ENCODE data around the gene OR5K1.

Gene OR5K1

DNA sequence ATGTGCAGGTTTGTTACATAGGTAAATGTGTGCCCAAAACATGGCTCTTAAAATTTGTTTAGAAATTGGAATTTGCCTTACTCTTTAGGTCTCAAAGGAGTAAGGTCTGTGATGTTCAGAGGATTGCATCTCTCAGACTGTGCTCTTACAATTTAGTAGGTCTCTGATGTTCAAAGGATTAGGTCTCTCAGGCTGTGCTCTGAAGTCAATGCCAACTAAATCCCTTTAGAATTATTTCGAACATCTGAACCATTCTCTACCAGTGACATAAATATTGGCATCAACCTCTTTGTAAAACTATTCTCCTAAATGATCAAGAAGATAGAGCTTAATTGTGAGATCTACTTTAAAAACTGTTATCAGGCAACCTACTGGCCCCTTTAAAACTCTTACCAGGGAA lies at the start of gene OR5K1:
Gene OR5K1 (plus strand): TSS at position 301 of the 400 bp plus-strand sequence. CDS start 6,376 bp downstream, outside the sequence.
- DNase-seq: no peak

DNA sequence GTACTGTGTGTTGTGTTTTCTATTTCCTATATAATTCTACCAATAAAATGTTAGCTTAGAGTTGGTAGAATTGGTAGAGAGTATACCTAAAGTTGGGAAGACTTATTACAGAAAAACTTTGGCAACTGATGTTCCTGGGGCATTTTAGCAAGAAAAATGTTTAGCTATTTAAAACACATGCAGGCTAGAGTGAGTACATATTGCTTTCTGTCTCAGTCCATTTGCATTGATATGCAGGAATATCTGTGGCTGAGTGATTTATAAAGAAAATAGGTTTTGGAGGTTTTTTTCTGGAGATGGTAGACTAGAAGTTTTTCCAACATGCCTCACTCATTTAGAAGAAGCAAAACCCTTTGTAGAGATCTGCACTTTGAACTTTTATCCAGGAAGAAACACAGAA lies 30.4 kb upstream of the OR5K1 start:
- DNase-seq: no peak

DNA sequence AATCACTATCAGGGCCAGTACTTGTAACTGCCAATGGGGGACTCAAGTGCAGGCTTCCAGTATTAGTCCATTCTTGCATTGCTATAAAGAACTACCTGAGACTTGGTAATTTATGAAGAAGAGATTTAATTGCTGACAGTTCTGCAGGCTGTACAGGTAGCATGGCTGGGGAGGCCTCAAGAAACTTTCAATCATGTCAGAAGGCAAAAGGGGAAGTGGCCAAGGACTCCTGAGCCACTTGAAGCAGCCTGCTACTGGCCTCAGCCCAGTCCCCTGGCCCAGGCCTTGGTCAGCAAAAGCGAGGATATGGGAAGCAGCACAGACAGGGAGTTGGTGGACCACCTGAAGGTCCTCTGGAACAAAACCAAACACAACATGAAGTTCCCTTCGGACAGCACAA lies 29.2 kb upstream of the OR5K1 start:
- no peak for DNase-seq

DNA sequence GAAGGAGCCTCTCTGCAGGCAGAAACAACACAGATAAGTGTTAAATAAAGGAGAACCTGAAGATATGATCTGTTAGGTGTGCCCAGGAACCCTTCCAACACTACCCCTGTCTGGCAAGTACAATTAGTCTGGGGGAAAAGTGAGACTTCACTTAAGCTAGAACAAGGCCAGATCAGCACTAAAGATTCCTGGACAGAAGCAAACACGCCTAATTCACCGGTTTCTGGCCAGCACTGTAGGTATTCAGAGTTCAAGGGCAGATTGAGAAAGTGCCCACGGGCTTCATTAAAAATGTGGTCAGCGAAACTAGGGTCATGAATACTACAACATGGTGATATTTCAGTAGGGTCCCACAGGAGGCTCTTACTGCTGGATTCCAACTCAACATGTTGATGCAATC lies 28.6 kb upstream of the OR5K1 start:
- DNase-seq: no peak

DNA sequence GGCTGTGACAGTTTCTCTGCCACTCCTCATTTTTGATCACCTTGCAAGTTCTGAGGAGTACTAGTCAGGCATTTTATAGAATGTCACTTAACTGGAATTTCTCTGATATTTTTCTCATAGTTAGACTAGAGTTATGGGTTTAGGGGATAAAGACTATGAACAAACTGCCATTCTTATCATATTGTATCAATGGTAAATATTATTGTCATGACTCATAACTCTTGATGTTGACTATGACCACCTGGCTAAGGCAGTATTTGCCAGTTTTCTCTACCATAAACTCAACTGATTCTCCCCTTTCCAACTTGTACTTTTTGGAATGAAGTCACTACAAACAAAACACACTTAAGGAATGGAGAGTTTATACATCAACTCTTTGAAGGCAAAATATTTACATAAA lies 22.7 kb upstream of the OR5K1 start:
- no peak for DNase-seq

DNA sequence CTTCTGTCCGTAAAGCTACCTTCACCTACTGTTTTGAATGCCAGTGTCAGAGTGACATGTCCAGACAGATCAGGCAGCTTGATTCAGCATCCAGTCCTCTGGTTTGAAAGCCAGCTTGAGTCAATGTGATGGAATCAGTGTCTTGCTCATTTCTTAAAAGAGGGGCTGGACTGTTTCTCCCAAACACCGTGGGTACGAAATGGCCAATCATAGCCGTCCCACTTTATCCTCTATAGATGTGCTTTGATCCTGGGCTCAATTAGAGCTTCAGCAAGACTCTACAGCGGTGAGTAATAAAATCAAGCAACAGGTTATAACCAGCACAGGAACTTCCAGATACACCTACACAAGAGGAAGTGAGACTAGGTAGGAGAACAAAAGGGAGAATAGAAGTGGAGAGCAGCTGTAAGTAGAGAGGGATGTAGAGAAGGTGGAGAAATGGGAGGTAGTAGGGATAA lies 17.0 kb upstream of the OR5K1 start:
- no peak for DNase-seq

DNA sequence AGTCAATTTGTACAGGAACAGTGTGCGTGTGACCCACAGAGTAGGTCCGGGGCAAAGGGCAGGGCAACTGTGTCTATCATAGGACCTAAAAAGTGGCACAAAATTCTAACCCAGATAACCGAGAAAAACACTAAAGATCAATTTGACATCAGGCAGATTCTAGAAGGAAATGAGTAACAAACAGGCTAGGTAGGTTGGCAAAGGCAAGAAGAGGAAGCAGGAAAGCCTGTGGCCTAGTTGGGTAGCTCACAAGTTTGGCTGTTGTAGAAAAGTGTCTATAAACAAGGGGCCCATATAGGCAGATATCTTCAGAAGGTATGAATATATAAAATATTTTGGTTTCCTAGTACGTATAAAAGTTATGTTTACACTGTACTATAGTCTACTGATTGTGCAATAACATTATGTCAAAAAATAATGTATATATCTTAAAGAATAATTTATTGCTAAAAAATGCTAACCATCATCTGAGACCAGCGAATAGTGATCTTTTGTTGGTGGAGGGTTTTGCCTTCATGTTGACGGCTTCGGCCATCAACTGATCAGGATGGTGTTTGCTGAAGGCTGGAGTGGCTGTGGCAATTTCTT lies 13.3 kb upstream of the OR5K1 start:
- no peak for DNase-seq

DNA sequence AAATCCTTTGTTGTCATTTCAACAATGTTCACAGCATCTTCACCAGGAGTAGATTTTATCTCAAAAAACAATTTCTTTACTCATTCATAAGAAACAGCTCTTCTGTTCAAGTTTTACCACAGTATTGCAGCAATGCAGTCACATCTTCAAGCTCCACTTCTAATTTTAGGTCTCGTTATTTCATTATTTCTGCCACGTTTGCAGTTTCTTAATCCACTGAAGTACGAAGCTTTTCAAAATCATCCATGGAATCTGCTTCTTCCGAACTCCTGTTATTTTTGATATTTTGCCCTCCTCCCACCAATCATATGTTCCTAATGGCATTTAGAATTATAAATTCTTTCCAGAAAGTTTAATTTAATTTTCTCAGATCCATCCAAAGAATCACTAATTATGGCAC lies 12.6 kb upstream of the OR5K1 start:
- no peak for DNase-seq

DNA sequence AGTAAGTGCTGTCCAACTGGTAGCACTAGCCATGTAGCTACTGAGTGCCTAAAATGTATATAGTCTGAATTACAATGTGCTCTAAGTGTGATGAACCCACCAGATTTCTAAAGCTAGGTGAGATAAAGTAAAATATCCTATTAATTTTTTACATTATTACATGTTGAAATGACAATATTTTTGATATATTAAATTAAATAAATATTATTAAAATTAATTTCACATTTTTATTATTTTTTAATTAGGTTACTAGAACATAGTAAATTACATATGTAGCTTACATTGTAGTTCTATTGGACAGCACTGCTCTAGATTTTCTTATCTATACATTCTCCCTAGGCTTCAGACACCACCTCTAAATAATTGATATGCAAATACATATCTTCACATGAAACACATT lies 9.2 kb upstream of the OR5K1 start:
- no peak for DNase-seq

DNA sequence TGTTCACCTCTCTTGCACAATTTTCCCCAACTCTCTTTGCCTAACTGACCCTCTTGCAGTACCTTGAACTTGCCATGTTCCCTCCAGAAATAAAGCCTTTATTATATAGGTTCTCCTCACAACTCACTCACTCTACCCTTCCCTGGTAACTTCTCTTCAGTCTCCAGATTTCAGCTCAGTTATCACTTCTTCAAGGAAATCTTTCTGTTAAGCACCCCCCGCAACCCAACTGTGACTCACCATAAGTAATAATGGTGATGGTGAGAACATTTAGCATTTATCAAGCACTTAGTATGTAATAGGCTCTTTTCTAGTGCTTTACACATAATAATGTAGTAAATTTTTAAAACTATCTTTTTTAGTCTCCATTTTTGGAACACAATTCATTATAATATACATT lies 8.1 kb upstream of the OR5K1 start:
- DNase-seq: no peak

DNA sequence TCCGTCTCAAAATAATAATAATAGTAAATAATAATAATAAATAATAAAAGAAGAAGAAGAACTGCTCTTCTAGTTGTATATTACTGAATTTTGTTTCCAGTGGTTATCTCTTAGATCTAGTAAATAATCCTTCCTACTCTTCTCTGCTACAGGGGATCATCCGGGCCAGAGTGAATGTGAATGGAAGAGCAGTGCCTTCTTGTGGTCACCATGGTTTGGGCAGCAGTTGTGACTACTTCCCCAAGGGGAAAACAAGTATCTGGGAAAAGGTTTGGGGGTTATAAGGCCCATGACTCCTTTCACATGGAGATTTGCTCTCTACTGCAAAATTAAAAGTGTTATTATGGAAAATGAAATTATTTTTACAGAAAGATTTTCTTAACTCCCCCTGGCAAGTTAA lies 5.5 kb upstream of the OR5K1 start:
- no peak for DNase-seq

DNA sequence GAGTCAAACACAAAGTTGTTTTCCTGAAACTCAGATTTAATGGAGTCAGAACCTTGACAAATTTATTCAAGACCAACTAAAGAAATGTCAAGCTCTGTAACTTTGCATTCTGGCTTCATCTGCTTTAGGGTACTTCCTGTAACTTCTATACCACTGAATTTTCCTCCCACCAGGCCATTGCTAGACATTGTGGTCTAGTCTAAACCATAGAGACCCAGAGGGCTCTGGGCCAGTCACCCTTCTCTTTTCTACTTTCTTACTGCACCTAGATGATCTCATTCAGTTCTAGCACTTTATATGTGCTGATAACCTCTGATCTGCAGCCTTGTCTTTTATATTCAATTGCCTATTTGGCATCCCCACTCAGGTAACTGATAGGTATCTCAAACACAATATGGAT lies 2.8 kb upstream of the OR5K1 start:
- DNase-seq: no peak

DNA sequence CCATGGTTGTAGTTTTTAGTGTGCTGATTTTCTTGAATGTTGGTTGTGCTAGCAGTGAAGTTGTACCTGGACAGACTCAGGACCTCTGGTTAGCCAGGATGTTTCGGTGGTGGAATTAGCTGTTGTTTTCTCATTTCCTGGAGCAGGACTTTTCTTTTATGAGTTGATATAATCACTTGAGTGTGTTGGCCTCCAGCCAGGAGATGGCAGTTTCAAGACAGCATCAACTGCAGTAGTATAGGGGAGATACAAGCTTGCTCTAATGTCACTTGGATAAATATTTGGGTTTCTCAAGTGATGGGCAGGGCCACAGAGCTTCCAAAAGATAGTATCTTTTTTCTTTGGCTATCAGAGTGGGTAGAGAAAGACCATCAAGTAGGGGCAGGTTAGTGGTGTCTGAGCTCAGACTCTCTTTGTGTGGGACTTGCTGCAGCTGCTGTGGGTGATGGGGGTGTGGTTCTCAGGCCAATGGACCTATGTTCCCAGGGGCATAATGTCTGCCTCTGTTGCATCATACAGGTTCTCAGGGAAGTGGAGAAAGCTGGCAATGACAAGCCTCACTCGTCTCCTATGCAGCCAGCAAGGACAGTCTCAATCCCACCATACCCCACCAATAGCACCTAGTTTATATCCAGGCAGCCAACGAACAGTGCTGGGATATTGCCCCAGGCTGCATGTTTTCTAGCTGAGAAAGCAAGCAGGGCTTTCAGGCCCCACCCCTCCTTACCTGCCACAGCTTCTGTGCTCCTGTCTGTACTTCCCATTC lies 19.9 kb downstream of the OR5K1 start:
- DNase-seq: no peak

DNA sequence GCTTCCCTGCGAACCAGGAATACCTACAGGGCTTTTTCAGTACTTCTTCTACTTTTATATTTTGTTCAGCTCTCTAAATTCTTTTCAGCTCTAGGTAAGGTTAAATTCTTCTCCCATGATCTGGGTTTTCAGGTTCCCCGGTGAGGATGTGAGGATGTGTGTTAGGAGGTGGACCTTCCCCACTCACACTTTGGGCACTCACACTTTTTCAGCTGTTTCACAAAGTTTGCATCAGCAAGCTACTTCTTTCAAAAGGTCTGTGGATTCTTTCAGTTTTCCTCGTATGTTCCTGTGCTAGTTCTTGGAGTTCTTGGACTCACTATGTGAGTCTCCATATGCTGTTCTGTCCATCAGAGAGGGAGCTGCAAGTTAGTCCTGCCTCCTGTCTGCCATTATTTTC lies 20.6 kb downstream of the OR5K1 start:
- no peak for DNase-seq

DNA sequence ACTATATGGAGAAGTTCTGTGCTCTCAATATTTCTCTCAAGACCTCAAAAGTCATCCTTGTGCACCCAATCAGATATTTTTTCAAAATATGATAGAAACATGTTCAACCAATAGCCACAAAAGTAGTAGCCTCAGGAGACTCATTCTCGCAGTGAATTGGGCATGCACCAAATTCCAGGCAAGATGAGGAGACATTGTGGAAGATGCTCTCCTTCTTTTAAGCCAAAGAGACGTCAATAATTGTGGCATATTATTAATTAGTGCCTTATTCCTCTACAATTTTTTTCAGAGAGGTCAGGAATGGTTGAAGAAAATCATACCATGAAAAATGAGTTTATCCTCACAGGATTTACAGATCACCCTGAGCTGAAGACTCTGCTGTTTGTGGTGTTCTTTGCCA lies 34.4 kb downstream of the OR5K1 start, which contains the start of gene OR5K2:
Gene OR5K2 (plus strand): TSS at position 301 of the 400 bp plus-strand sequence. CDS start 0 bp downstream, at position 301.
- no peak for DNase-seq

DNA sequence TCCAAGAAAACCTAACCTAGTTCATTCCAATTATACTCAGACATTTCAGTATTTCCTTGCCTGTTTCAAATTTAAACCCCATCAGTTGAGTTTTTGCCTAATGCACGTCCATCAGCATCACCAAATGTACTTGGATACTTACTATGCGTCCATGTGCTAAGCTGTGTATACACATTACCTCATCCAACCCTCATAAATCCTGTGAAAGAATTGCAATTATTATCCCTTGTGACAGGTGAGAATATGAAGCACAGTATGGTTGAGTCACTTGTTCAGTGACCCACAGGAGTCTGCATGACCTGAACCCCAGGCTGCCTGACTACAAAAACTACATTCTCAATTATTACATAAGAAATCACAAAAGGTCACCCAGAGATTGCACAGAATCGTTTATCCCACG lies 37.0 kb downstream of the OR5K1 start:
- DNase-seq: no peak

DNA sequence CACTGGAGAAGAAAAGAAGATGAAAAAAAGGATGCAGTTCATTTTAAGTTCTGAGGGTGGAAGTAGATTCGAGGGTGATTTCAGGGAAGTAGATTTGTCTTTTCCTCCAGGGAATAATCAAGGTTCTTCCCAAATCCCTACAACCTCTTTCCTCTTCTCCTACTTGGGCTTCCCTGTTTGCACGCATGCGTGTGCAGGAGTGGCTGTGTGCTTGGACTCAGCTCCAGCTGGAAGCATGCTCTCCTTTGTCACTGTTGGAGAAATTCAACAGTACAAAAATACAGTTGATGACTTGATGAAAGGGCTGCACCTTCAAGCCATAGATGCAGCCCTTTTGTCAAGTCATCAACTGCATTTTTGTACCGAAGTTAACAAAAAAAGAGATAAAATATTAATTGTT lies 38.3 kb downstream of the OR5K1 start:
- DNase-seq: no peak

DNA sequence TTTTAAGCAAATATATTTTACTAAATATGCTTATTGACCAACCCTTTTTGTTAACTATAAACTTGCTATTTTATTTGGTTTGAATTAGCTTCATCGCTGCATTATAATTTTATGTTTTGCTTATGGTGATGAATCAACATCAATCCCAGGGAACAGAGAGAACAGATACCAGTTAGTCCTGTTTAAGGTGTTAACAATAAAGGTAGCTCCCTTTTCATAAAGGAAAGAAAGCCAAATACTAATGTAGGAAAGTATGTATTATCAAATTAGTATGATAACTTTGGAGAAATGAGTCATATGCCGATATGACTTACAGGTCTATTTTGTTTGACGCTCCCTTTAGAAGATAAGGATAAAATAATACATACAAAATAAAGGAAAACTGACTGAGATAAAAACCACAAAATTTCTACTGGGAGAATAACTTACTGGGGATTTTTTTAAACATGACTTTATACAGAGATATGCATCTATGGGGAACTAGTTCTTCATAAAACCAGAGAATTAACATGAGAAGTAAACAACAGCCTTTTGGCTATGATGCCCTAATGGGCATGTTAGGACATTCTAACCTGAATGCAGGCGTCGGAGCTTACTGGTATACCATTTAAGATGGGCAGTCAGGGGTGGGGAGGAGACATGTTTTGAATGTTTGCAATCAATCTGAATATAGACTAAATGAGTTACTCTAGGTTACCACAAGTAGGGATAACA lies 39.0 kb downstream of the OR5K1 start:
- DNase-seq: no peak

DNA sequence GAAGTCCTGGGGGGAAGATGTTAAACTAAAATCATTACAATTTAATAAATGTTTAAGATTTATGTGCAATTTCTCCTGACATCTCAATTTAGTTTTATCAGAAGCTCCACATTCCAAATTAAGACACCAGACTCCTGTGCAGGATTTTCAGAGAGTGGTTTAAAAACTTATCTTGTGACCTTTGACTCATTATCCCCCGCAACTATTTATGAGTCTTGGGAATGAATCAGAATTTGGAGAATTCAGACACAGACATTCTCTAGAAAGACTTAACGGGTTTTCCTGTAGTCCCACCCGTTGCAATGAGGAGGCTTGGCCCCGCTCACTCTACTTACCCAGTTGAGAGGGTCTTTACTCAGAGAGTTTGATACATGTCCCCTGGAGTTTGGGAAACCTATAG lies 41.5 kb downstream of the OR5K1 start:
- no peak for DNase-seq

DNA sequence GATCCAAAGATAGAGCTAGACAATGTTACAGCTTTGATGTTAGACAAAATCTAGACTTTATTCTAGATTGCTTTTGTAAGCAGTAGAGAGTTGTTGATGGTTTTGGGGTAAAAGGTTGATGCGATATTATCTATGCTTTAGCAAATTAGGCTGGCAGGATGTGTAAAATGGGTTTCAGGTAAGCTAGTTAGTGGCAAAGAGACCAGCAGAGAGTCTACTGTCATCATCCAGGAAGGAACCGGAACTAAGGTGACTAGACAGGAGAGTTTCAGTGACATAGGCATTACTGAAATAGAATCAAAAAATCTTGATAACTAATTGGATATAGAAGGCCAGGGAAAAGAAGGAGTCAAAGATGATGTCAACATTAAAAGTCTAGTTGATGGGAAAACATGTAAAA lies 45.6 kb downstream of the OR5K1 start:
- DNase-seq: no peak

DNA sequence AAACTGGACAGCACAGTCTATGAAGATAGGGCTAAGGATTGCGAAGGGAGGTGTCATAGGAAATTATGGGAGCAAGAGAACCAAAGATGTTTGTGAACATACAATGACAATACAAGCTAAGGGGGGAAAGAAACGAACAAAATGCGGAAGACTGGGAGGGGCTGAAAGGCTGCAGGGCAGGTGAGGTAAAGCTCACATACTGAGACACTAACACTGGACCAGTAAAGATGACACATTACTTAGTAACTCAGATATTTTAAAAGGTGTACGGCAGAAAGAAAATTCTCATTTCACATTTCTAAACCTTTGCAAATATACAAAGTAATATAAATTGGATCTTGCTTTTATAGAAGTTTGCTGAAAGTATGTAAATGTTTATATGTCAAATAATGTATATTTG lies 49.6 kb downstream of the OR5K1 start:
- DNase-seq: no peak

DNA sequence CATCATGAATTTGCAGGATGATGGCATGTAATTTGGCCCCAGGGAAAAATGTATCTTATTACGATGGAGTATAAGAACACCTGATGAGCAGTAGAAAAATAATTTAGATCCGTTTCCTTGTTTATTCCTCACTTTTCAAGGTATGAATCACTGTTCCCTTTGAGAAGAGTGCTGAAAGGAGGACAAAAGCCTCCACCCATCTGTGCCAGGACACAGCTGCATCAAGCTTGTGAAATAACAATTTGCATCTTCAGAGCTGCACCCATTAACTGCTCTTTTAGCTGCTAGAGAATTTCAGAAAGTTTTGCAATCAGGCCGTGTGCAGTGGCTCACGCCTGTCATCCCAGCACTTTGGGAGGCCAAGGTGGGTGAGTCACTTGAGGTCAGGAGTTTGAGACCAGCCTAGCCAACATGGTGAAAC lies 50.1 kb downstream of the OR5K1 start:
- DNase-seq: no peak

DNA sequence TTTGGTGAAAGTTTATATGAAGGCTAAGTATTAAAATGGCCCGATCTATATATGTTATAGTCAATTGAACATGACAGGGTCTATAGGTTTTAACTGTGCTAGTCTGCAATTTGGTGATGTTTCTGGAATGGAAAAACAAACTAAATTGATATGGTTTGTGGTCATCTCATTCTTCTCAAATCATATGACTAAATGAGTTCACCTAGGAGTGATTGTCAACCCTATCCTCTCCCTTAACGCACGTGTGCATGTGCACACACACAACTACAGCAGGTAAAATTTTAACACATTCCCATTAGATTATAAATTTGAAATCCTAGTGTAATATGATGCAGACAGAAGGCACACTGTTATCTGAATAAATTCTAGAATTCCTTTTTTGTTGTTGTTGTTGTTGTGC lies 50.7 kb downstream of the OR5K1 start:
- no peak for DNase-seq

DNA sequence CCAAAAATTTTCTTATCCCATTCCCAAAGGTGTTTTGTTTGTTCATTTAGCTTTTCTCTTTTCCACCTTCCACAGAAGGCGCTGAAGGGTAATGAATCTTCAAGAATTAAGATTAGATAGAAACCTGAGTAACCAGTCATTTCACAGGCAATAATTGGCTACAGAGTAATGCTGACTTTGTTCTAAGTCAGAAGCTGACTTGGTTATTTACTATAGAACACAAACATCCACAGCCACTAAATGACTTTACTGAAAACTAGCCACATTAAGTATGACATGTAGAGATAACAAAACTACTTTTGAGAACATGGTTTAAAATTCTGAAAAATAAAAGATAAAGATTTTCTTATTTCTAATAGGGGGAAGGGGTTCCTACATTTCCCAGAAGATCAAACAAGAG lies 51.9 kb downstream of the OR5K1 start:
- DNase-seq: no peak

Data from NCI-H510A (cell line).